ENCODE measurements around the gene IL31RA.

DNA sequence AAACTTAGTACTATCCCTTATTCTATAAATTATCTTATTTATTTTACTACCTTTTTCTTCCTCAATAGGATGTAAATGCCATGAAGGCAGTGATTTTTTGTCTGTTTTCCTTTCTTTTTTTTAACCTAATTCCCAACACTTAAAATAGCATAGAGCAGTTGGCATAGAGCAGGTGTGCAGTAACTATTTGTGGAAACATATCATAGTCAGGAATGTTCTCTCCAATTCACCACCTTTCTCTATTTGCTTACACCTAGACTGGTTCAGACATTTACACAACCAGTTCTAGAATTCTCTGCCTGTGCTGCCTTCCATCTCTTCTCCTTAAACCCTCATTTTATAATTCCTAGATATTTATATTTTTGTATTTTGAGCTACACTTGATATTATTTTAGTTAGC lies 49.6 kb downstream of the IL31RA start:
- TF ChIP-seq POLR2AphosphoS5 (IDR thresholded peaks at IDR 0.05; ENCODE audit: borderline replicate concordance, low read depth, low read length), result no peak
- no peak for TF ChIP-seq EZH2 (IDR thresholded peaks at IDR 0.05)
- no peak for TF ChIP-seq FOXP2 (optimal IDR thresholded peaks at IDR 0.05; ENCODE audit: control extremely low read depth, extremely low read length, insufficient read depth)

All from SK-N-MC (cell line).